ENCODE data around the gene MT1F.

GRCh38 chr16:56643833-56644232, 13.9 kb upstream of the MT1F start:
- TF ChIP-seq POLR2A (IDR thresholded peaks at IDR 0.05; ENCODE audit: low read depth, low read length): no peak
- no peak for TF ChIP-seq POLR2AphosphoS5 (IDR thresholded peaks at IDR 0.05; ENCODE audit: low read depth, low read length)
- TF ChIP-seq TAF1 (IDR thresholded peaks at IDR 0.05; ENCODE audit: borderline replicate concordance, low read depth, low read length): no peak
